ENCODE measurements around the gene DOCK6.

The DOCK6 gene

DNA sequence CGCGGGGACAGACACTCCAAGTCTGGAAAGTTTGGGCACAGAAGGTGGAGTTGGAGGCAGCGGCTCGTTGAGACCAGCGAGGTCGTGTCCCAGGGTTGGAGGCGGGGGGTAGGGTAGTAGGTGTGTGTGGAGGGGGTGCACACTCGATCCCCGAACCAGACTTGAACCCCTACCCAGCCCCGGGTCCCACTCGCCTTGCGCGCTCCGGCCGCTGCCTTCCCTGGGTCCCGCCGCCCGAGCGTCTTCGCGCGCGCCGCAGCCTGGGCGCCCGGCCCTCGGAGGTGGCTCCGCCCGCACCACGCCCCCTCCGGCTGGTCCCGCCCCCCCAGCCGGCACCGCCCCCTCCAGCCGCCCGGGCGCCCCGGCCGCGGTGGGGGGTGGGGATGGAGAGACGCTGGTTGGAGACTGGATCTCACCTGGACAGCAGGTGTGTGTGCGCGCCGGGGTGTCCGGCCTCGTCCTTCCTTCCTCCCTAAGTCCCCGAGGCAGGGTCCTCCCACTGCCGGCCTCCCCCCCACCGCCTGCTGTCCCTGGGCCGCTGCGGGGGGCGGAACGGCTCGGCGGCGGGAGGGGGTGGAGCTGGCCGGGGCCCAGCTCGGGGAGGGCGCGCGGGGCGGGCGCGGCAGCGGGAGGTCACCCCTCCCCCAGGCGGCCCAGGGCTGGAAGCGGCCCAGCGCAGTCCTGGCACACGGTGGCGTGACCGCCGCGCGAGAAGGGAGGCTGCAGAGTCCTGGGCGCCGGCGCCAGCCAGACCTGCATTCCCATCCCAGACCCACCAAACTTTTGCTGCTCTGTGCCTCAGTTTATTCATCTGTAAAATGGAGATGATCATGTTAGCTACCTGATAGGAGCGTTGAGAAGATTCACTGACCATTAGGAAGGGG, 64.8 kb downstream of the DOCK6 start, which contains the start of gene KANK2:
KANK2 (minus strand) TSS at position 255 of the 884 bp plus-strand sequence. CDS start 3,034 bp downstream, outside the sequence.
- H3K27ac ChIP-seq (ENCODE audit: low read length), result peak within 1 kb of the TSS; percentile 57; the same call in 1 of the 2 replicates

DNA sequence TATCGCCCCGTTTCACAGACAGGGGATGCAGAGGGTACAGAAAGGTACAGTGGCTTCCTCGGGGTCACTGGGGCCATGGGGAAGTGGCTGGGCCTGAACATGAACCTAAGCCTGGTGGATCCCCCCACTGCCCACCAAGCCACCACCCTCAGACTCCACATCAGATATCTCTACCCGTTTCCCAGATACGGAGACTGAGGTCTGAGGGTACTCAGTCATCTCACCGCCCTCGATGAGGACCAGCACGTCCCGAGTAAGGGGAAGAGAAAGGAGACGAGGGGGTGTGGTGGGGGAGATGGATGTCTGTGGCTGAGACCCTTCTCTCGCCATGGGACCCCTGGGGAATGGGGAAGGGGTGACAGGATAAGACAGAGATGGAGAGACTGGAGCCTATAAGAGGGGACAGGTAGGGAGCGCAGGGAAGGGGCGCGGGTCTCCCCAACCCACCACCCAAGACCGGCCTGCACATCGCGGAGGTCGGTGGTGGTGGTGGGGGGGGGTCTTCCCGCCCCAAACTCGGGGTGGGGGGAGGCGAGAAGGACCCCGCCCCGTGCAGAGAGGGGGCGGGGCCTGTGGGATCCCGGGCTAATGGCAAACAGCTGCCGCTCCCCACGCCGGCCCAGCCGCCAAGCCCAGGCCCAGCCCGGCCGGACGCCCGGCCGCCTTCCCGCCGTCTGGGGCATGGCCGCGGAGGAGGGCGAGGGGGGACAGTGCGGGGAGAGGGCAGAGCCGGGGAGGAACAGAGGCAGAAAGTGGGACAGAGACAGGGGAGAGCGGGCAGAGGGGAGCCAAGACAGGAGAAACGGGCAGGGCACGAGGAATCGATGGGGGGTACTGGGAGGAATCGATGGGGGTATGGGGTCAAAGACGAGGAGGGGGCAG, 65.7 kb downstream of the DOCK6 start:
- peak overlapping the region; percentile 85 for H3K4me3 ChIP-seq (ENCODE audit: low read length)
- no peaks in the 10 kb centered on the region for H3K9me3 ChIP-seq (replicated peaks; ENCODE audit: insufficient read depth, low read length)
- H3F3A ChIP-seq (ENCODE audit: insufficient read depth, low read length), result peaks cover 5% of the 10 kb centered on the region; the same call in 1 of the 2 replicates
- 0 out of 2 replicates have a peak, but pooled peaks cover 3% of the 10 kb centered on the region for H3K4me1 ChIP-seq (ENCODE audit: low read length)
- no peak for DNase-seq
- no peak overlapping the region for H3K27ac ChIP-seq (ENCODE audit: low read length)
- H3K9ac ChIP-seq (ENCODE audit: low read length), result peak overlapping the region; percentile 79
- peak overlapping the region; percentile 85 for H2AFZ ChIP-seq (ENCODE audit: low read length)
- no peaks in the 10 kb centered on the region for H3K27me3 ChIP-seq (replicated peaks; ENCODE audit: insufficient read depth, low read length)
- peak overlapping the region; percentile 98 for H3K4me2 ChIP-seq (ENCODE audit: low read depth, low read length)
- no peaks in the 10 kb centered on the region for H3K9me2 ChIP-seq (replicated peaks; ENCODE audit: insufficient read depth, low read length)
- no peaks in the 10 kb centered on the region for H3K36me3 ChIP-seq (replicated peaks; ENCODE audit: insufficient read depth, low read length)
- TF ChIP-seq EZH2phosphoT487 (IDR thresholded peaks at IDR 0.05; ENCODE audit: low read length), result no peak
- TF ChIP-seq, protein P1, sequence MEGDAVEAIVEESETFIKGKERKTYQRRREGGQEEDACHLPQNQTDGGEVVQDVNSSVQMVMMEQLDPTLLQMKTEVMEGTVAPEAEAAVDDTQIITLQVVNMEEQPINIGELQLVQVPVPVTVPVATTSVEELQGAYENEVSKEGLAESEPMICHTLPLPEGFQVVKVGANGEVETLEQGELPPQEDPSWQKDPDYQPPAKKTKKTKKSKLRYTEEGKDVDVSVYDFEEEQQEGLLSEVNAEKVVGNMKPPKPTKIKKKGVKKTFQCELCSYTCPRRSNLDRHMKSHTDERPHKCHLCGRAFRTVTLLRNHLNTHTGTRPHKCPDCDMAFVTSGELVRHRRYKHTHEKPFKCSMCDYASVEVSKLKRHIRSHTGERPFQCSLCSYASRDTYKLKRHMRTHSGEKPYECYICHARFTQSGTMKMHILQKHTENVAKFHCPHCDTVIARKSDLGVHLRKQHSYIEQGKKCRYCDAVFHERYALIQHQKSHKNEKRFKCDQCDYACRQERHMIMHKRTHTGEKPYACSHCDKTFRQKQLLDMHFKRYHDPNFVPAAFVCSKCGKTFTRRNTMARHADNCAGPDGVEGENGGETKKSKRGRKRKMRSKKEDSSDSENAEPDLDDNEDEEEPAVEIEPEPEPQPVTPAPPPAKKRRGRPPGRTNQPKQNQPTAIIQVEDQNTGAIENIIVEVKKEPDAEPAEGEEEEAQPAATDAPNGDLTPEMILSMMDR (IDR thresholded peaks at IDR 0.05; ENCODE audit: low read length), result no peak
- no peak for TF ChIP-seq EZH2 (optimal IDR thresholded peaks at IDR 0.05; ENCODE audit: low read depth, low read length)
- H4K20me1 ChIP-seq (ENCODE audit: insufficient read depth, low read length), result no peaks in the 10 kb centered on the region
- 0 out of 2 replicates have a peak, but pooled peaks cover 3% of the 10 kb centered on the region for H3K79me2 ChIP-seq (ENCODE audit: low read length)

More for the DNA sequence above, 64.8 kb downstream of the DOCK6 start, which contains the start of gene KANK2:
- Histone ChIP-seq H2AFZ (ENCODE audit: low read length) (peak within 1 kb of the TSS; percentile 85), H4K20me1 (ENCODE audit: insufficient read depth, low read length) (no peaks in the 10 kb centered on the region), H3K4me3 (ENCODE audit: low read length) (peak within 1 kb of the TSS; percentile 85), H3K4me1 (ENCODE audit: low read length) (0 out of 2 replicates have a peak, but pooled peaks cover 3% of the 10 kb centered on the region), H3K4me2 (ENCODE audit: low read depth, low read length) (peak within 1 kb of the TSS; percentile 98), H3K9ac (ENCODE audit: low read length) (peak within 1 kb of the TSS; percentile 79), H3K36me3 (replicated peaks; ENCODE audit: insufficient read depth, low read length) (no peaks in the 10 kb centered on the region), H3K79me2 (ENCODE audit: low read length) (0 out of 2 replicates have a peak, but pooled peaks cover 3% of the 10 kb centered on the region), H3K27me3 (replicated peaks; ENCODE audit: insufficient read depth, low read length) (no peaks in the 10 kb centered on the region), H3F3A (ENCODE audit: insufficient read depth, low read length) (peaks cover 5% of the 10 kb centered on the region; the same call in 1 of the 2 replicates), H3K9me2 (replicated peaks; ENCODE audit: insufficient read depth, low read length) (no peaks in the 10 kb centered on the region), H3K9me3 (replicated peaks; ENCODE audit: insufficient read depth, low read length) (no peaks in the 10 kb centered on the region)
- DNase-seq, result peak; percentile 85
- no peak for TF ChIP-seq EZH2phosphoT487 (IDR thresholded peaks at IDR 0.05; ENCODE audit: low read length)
- TF ChIP-seq, protein P1 (IDR thresholded peaks at IDR 0.05; ENCODE audit: low read length), result peak; percentile 32

DNA sequence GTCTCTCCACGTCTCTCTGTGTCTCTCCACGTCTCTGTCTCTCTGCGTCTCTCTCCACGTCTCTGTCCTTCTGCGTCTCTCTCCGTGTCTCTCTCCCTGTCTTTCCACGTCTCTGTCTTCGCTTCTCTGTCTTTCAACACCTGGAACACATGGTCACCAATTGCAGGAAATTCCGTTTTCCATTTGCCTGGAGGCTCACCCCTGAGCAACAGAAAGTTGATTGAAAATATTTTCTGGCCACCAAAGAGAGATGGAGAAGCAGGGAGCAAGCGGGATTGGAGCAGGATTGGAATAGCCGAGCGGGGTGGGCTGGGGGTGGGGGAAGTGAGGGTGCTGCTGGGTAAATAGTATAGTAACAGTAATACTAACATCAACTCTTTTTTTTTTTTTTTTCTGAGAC, 66.6 kb downstream of the DOCK6 start:
- H3K36me3 ChIP-seq (replicated peaks; ENCODE audit: insufficient read depth, low read length), result no peaks in the 10 kb centered on the region
- H3K27ac ChIP-seq (ENCODE audit: low read length), result no peak overlapping the region
- H3K9ac ChIP-seq (ENCODE audit: low read length), result no peak overlapping the region
- H3K4me3 ChIP-seq (ENCODE audit: low read length), result no peak overlapping the region
- no peaks in the 10 kb centered on the region for H3K9me2 ChIP-seq (replicated peaks; ENCODE audit: insufficient read depth, low read length)
- no peaks in the 10 kb centered on the region for H4K20me1 ChIP-seq (ENCODE audit: insufficient read depth, low read length)
- no peak overlapping the region for H3K4me2 ChIP-seq (ENCODE audit: low read depth, low read length)
- TF ChIP-seq EZH2phosphoT487 (IDR thresholded peaks at IDR 0.05; ENCODE audit: low read length) (no peak), EZH2 (optimal IDR thresholded peaks at IDR 0.05; ENCODE audit: low read depth, low read length) (no peak)
- TF ChIP-seq, protein P1 (IDR thresholded peaks at IDR 0.05; ENCODE audit: low read length), result no peak
- 0 out of 2 replicates have a peak, but pooled peaks cover 3% of the 10 kb centered on the region for H3K4me1 ChIP-seq (ENCODE audit: low read length)
- no peak for DNase-seq
- no peak overlapping the region for H2AFZ ChIP-seq (ENCODE audit: low read length)
- no peaks in the 10 kb centered on the region for H3K27me3 ChIP-seq (replicated peaks; ENCODE audit: insufficient read depth, low read length)
- H3K9me3 ChIP-seq (replicated peaks; ENCODE audit: insufficient read depth, low read length), result no peaks in the 10 kb centered on the region
- H3F3A ChIP-seq (ENCODE audit: insufficient read depth, low read length), result peaks cover 5% of the 10 kb centered on the region; the same call in 1 of the 2 replicates
- 0 out of 2 replicates have a peak, but pooled peaks cover 3% of the 10 kb centered on the region for H3K79me2 ChIP-seq (ENCODE audit: low read length)

All from MM.1S (cell line).